Stimulated activated CD4-positive, alpha-beta T cell treated with anti-CD3 and anti-CD28 coated beads, Interleukin-15, amount 100 ng/mL, for 1 hour (primary cell): Measurements from ENCODE around the gene LRRC45.

ENCODE experiments used
- DNase-seq, 2 donors: peaks; one replicate each; pipeline ENCODE4 v3.0.0-alpha.2; 2020; ENCODE audit warnings: low read depth in 1 of 2, low spot score in 1 of 2

LRRC45 gene

DNA sequence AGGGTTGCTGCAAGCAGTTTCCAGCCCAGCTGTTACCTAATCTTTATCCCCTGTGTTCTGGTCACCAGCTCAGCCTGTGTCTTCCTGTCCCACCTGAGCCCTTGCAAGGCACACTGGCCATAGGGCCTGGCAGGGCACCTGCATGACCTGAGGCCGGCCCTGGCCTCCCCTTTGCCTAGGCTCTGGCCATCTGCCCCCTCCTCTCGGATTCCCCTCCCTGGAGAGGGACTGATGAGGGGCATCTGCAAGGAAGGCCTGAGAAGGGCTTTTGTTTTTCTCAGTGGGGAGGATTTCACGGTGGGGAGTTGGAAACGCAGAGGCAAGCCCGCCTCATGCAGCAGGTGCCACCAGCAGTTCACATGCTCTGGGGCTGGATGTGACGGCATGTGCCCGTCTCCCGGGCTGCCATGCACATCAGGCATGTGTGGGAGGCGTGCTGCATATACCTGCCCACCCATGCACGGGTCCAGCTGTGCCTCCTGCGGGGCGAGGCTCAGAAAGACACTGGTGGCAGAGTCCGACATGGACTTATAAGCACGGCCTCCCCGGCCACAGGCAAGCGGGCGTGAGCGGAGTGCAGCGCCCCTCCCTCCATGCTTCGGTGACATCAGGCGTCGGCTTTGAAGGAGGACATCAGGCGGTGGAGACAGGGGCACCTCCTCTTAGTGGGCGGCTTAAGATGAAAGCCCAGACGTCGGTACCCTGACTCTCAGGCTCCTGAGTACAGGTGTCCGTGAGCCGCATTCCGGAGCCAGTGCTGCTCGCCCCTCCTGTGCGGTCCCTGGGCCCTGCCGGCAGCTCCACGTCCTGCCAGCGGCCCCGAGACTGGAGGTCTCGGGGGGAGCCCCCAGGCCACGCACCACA lies 29.1 kb upstream of the LRRC45 start:
- no peak for DNase-seq

- DNase-seq: no peak
Measured at GRCh38 chr17:81994593-81995462, 28.3 kb upstream of the LRRC45 start.

DNA sequence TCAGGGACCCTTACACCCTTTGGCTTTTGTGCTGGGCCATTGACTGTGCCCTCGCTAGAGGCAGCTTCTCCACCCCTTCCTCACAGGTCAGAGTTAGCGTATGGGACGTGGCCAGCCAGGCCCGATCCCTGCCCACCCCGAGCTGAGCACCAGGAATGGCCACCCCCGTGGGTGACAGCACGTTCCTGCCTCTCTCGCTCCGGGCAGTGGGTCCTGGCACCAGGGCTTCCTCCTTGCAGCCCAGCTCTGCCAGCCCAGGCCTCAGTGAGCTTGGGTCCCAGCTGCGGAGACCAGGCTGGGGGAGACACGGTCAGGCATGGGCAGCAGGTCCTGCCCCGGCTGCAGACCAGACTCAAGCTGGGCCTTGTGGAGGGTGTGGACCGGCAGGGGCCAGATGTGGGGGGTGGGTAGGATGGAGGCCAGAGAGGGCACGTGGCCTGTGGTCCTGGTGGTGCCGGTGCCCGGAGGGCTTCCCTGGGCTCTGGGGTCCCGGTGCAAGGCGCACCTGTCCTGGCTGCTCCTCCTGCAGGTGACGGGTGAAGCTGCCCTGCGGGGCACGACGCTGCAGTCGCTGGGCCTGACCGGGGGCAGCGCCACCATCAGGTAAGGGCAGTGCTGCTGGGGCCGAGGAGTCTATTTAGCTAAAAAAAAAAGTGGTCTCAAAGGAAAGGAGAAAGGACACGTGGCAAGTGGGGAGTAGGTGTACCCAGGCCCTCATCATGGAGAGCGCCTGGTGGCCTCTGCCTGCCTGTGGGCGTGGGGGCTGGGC lies 27.5 kb upstream of the LRRC45 start:
- DNase-seq: no peak

DNA sequence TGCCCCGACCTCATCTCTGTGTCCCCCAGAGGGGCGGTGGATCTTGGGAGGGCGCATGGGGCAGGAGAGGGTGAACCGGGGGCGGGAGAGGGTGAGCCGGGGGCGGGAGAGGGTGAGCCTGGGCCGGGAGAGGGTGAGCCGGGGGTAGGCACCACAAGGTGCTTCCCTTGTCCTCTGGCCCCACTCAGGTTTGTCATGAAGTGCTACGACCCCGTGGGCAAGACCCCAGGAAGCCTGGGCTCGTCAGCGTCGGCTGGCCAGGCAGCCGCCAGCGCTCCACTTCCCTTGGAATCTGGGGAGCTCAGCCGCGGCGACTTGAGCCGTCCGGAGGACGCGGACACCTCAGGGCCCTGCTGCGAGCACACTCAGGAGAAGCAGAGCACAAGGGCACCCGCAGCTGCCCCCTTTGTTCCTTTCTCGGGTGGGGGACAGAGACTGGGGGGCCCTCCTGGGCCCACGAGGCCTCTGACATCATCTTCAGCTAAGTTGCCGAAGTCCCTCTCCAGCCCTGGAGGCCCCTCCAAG lies 26.8 kb upstream of the LRRC45 start:
- no peak for DNase-seq

- no peak for DNase-seq
Measured at GRCh38 chr17:81996757-81997441, 26.2 kb upstream of the LRRC45 start.

DNA sequence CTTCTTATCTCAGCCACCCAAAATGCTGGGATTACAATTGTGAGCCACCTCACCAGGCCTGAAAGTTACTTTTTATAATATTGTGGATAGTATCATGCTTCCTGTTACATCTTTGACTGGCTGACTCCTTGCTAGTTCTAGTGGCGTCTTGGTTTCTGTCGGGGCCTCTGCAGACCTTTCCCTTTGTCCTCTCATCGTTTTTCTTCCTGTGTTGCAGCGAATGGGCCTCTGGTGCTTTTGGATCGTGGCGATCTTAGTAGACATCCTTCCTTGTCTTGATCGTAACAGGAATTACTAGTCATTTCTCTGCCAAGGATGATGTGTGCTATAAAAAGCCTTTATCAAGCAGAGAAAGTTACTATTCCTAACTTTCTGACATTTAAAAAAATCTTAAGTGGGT lies 24.9 kb upstream of the LRRC45 start:
- no peak for DNase-seq

DNA sequence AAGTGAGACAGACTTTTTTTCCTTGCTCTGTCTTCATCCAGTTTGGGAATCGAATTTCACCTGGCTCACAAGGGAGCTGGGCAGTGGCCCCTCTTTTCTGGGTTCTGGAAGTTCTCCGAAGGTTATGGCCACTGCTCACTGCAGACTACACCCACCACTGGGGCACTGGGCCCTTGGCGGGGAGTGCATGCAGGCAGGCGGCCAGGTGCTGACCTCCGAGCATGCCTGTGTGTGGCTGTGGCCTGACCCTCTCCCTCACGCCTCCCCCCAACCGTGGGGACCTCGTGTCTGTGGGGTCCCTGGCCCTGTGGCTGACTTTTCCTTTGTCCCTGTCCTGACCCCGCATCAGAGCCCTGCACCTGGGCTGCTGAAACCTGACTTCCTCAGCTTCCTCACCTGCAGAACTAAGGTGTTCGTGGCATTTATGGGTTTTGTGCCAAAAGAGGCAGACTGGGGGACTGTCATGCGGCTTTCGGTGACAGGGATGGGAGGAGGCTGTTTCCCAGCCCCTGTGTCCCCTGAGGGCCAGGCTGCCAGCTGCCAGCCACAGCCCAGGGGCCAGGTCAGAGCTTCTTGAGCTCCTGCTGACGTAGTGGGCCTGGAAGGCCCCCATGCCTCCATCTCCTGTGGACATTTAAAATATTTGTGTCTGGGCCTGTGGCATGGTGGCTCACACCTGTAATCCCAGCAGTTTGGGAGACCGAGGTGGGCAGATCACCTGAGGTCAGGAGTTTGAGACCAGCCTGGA lies 24.2 kb upstream of the LRRC45 start:
- no peak for DNase-seq

- DNase-seq: no peak
Measured at GRCh38 chr17:81999587-81999975, 23.5 kb upstream of the LRRC45 start.

DNA sequence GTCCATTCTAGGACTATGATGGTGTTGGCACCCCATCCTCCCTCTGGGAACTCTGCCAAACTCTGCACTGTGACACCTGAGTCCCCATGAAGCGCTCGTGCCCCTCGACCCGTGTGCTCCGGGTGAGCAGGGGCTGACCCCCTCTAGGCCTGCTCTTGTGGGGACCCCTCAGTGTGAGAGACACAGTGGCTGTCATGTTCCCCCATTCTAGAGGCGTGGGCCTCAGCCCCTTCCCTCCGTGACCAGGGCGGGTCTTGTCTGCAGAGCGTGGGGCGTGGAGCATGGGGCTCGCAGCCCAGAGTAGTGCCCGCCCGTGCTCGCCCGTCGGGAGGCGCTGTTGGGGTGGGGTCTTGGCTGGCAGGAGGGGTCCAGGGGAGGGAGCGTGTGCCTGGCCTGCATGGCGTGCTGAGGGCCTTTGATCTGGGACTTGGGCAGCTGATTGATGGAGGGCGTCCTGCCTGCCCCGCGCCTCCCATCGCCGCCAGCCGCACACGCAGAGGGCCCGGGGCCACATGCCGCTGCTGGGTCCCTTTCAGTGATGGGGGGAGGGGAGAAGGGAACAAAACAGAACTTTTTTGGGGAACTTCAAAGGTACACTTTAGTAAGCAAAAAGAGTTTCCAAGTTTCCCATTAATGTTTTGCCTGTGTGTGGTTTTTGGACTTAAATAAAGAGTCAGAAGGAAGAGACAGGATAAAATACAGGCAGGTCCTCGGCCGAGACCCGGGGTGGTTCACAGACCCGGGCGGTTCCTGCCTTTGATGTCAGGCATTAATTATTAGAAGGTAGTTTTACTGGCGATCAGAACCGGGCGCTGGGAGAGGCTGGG lies 22.9 kb upstream of the LRRC45 start:
- DNase-seq: no peak

DNA sequence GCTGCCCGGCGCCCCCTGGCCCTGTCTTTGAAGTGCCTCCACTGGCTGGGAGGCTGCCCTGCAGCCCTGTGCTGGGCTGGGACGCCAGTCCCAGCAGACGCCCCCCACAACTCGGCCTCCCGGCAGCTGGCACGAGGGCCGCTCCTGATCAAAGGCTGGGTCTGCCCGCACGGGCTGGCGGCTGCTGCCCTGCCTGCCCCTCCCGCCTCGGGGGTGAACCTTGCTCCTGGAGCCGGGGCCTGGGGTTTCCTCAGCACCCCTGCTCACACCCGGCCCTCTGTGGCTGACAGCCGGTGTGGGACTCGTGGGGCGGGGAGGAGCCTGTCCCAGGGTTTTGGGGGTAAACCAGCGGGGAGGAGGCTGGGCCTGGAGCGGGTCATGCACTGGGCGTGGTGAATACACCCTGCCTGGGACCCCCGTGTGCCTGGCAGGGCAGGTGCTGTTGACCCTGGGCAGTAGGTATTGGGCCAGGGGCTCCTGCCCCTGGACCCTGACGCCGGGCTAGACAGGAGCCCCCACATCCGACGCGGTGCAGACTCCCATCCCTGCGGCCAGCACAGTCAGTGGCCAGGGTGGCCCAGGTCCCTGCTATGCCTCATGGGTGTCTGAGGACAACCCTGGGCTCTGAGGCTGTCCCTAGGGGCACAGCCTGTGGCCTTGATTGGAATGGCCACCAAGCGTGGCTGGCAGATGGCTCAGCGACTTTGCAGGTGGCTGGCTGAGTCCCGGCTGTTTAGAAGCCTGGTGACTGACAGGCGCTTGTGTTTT lies 22.1 kb upstream of the LRRC45 start:
- no peak for DNase-seq

DNA sequence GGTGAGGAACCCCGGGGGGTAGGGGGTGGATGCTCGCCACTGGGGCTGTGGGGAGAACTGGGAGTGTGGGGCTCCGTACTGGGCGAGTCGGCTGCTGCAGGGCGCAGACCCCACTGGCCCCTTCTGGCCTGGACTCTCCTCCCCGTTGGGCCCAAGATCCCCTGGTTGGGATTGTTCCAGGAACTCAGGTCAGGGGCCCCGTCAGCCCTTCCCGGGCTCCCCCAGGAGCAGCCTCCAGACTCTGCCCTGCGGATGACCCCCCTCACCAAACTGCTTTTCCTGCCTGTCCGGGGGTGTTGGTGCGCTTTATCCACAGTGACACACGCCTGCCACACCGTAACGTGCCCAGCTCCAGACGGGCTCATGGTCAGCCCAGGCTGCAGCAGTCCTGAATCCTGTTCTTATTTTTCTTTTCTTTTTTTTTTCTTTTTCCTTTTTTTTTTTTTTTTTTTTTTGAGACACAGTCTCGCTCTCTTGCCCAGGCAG lies 21.5 kb upstream of the LRRC45 start:
- no peak for DNase-seq

DNA sequence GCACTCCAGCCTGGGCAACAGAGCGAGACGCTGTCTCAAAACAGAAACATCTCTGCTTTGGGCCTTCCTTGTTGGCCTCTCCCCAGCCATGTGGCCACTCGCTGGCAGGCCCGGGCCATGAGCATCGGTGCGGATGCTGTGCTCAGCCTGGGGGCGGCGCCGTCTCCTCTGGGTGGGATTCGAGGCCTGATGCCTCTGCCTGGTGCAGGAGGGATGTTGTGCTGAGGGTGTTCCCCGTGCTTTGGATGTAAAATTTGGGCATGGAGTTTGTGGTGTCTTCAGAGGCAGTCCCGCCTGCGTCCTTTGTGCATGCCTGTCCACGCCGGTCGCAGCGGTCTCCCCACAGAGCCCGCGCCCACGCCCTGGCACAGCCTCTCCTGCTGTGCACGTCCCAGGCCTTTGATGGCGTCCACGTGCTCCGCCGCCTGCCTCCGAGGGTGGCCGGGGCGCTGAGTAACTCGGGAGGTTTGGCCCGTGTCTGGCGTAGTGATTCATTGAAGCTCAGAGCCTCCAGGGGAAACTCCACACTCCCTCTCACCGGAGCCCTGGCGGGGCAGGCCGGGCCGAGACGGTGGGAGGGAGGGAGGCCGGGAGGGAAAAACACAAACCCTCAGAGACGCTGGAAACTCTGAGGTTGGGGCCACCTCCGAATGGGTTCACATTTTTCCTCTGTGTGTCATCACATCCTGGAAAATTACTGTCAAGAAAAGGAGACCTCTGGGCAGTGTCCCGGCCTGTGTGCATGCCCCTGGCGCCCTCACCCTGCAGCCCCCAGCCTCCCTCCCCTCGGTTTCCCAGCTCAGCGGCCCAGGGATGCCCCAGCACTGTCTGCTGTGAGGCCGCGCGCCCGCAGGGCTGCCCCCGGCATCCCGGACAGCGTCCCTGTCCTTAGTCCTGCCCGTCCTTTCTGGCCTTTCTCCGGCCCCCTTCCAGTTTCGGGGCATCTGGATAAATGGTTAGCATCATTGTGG lies 19.4 kb upstream of the LRRC45 start:
- no peak for DNase-seq

- no peak for DNase-seq
Measured at GRCh38 chr17:82004517-82005455, 18.3 kb upstream of the LRRC45 start.

DNA sequence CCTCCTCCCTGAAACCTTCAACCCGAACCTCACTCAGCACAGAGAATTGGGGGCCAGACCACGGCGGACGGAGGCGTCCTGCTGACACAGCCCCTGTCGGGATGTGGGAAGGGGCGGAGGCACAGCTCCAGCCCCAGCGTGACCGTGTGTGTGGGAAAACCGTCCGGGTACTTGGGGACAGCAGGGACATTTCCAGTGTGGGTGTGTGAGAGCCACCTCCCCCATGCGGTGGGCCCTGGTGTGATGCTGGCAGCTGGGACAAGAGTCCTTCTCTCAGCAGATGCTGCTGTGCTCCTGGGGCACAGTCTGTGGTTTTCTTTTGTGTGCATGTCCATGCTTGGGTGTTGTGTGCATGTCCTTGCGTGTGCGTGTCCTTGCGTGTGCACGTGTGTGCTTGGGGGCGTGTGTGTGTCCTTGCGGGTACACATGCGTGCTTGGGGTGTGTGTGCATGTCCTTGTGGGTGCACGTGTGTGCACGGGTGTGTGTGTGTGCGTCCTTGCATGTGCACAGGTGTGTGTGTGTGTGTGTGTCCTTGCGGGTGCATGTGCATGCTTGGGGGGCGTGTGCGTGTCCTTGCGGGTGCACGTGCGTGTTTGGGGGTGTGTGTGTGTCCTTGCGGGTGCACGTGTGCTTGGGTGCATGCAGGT lies 17.3 kb upstream of the LRRC45 start:
- DNase-seq: no peak

DNA sequence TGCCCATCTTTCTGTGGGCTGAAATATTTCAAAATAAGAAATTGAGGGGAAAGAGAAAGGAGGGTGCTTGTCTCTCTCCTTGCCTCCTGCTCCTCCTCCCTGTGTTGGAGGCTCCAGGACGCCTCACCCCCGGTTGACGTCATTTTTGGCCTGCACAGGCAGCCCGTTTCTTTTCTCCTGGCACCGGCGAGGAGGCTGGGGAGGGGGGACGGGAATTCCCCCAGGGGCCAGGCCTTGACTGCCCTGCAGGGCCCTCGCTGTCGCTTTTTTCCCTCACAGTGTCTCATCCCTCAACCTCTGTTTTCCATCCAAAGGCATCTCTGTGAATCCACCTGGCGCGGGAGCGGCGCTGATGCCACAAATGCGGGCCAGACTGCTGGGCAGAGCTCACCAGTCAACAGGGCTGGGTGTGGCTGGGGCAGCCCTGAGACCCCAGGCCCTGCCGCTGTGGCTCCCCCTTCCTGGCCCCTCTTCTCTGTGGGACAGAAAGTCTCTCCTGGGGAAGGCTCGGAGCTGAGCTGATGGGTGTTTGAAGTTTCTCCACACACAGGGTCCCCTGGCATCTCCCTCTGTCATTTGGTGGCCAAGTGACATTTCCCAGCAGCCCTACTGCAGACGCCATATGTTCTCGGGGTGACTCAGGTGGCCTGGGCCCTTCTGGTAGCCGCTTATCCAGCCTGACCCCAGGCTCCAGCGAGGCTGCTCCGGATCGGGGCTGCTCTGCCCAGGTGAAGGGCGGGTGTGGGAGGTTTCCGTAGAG lies 16.5 kb upstream of the LRRC45 start:
- no peak for DNase-seq
